Natural killer cell treated with Interleukin-12 subunit alpha and Interleukin-12 subunit beta and Interleukin-15 and Interleukin-18, amount 100 ng/mL, for 72 hours (primary cell): Measurements from ENCODE around the gene OTOS. TPM values are rescaled to one million over a fixed set of nuclear protein-coding genes. Genes with fewer than 3 reads are reported as not detected.
A peak's percentile ranks its signal among the peaks of the same experiment; 100 is the strongest.

Experiments
- ATAC-seq, 2 donors: fragments of 150-1000 bp; cut with Tn5 transposase in 1 of 2; sonication (Bioruptor Pico), chemical (Tn5 transposase) in 1 of 2; 2 replicates each; pipeline ENCODE4 v1.10.0; 2021
- DNase-seq: peaks from one replicate; pipeline ENCODE4 v3.0.0; 2022; ENCODE audit warnings: low spot score
- H3K27ac Mint-ChIP-seq, 2 donors: 1 replicate in 1 of 2; 2 replicates in 1 of 2; pipeline ENCODE4 v1.8.0; 2022; ENCODE audit warnings: mixed read lengths in 2 of 2, mild to moderate bottlenecking in 1 of 2, moderate library complexity in 1 of 2
- H3K27me3 Mint-ChIP-seq, 2 donors: 1 replicate in 1 of 2; 2 replicates in 1 of 2; pipeline ENCODE4 v1.8.0; 2022; ENCODE audit warnings: mixed read lengths in 2 of 2
- H3K36me3 Mint-ChIP-seq: one replicate; pipeline ENCODE4 v1.8.0; 2022; ENCODE audit warnings: mixed read lengths
- H3K4me1 Mint-ChIP-seq, 2 donors: 1 replicate in 1 of 2; 2 replicates in 1 of 2; pipeline ENCODE4 v1.8.0; 2022; ENCODE audit warnings: low read depth in 2 of 2, mixed read lengths in 2 of 2, mild to moderate bottlenecking in 1 of 2
- H3K4me3 Mint-ChIP-seq: one replicate; pipeline ENCODE4 v1.8.0; 2022; ENCODE audit warnings: mixed read lengths
- H3K9me3 Mint-ChIP-seq: 2 replicates; pipeline ENCODE4 v1.8.0; 2022; ENCODE audit warnings: mixed read lengths
- total RNA-seq, 2 donors: library from RNA; stranded (reverse); gene quantifications; one replicate each; pipeline ENCODE4 v1.2.3, GENCODE V29; 2022

The OTOS gene
- total RNA-seq, 2 donors from 2014 or later: not detected

GRCh38 chr2:240174496-240174895 lies 34.0 kb upstream of the OTOS start:
- no peaks in the 10 kb centered on the region for H3K4me1 Mint-ChIP-seq
- H3K36me3 Mint-ChIP-seq: no peaks in the 10 kb centered on the region
- peaks cover 17 to 39% of the 10 kb centered on the region in 2 donors for H3K27me3 Mint-ChIP-seq
- no peak for ATAC-seq
- DNase-seq: peak; percentile 0
- no peaks in the 10 kb centered on the region for H3K9me3 Mint-ChIP-seq
- H3K27ac Mint-ChIP-seq: no peak overlapping the region
- H3K4me3 Mint-ChIP-seq: no peak overlapping the region

GRCh38 chr2:240172071-240172895 lies 31.8 kb upstream of the OTOS start:
- DNase-seq (peak; percentile 41), ATAC-seq (no peak)
- Mint-ChIP-seq H3K4me1 (no peaks in the 10 kb centered on the region), H3K27ac (no peak overlapping the region), H3K9me3 (no peaks in the 10 kb centered on the region), H3K36me3 (no peaks in the 10 kb centered on the region), H3K27me3 (peaks cover 14 to 33% of the 10 kb centered on the region in 2 donors), H3K4me3 (no peak overlapping the region)

- no peak overlapping the region for H3K4me3 Mint-ChIP-seq
- H3K9me3 Mint-ChIP-seq: no peaks in the 10 kb centered on the region
- no peak for ATAC-seq
- no peaks in the 10 kb centered on the region for H3K36me3 Mint-ChIP-seq
- H3K27me3 Mint-ChIP-seq: peaks cover 7 to 20% of the 10 kb centered on the region in 2 donors
- DNase-seq: peak; percentile 8
- no peaks in the 10 kb centered on the region for H3K4me1 Mint-ChIP-seq
- H3K27ac Mint-ChIP-seq: no peak overlapping the region
Measured at GRCh38 chr2:240170883-240171282, 30.4 kb upstream of the OTOS start.

DNA sequence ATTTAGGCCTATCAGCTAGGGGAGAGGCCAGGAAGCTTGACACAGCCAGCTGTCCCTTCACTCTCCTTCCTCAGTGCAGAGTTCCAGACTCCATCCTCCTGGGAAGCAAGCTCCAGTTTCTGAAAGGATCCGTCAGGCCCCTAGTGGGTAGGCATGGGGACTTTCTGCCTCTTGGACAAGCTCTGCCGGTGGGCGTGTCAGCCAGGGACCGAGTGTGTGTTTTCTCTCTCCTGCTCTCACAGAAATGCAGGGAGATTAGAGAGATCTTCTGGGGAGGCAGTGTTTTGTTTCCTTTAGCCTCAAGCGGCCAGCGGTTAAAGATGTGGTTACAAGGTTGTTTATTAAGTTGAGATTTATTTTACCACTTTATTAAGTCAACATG lies 29.9 kb upstream of the OTOS start:
- Mint-ChIP-seq H3K27me3 (peaks cover 5 to 15% of the 10 kb centered on the region in 2 donors), H3K36me3 (no peaks in the 10 kb centered on the region), H3K4me1 (no peaks in the 10 kb centered on the region), H3K4me3 (no peak overlapping the region), H3K9me3 (no peaks in the 10 kb centered on the region), H3K27ac (no peak overlapping the region)
- DNase-seq: no peak
- no peak for ATAC-seq

GRCh38 chr2:240169486-240170353 lies 29.3 kb upstream of the OTOS start:
- ATAC-seq: no peak
- no peaks in the 10 kb centered on the region for H3K9me3 Mint-ChIP-seq

DNA sequence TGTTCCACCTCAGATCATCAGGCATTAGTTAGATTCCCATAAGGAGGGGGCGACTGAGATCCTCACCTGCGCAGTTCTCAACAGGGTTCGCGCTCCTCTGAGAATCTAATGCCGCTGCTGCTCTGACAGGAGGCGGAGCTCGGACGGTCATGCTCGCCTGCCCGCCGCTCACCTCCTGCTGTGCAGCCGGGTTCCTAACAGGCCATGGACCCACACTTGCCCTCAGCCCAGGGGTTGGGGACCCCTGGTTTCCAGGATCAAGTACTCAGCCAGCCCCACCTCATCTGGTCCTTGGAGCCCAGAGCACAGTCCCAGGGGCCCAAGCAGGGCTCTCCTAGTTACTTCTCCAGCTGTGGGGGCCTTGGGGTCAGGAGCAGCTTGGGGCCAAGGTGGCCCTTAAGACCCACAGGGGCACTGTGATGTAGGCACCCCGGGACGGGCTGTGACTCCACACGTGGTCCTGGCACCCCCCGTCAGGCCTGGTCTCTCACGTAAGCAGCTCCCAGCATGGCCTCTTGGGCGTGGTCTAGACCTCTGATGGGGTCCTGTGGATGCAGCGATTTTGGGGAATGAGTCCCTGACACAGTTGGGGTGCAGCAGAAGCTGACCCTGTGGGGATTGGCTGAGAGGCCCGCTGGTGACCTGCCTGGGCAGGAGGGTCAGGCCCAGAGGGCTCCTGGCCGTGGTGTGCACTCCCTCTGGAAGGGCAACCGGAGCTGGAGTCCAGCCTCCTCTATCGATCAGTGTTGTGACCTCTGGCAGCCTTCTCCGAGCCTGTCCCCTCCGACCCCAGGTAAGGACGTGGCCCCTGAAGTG lies 28.3 kb upstream of the OTOS start:
- Mint-ChIP-seq H3K9me3 (no peaks in the 10 kb centered on the region), H3K36me3 (no peaks in the 10 kb centered on the region), H3K27me3 (peaks cover 0 to 5% of the 10 kb centered on the region in 2 donors), H3K4me1 (no peaks in the 10 kb centered on the region), H3K27ac (no peak overlapping the region), H3K4me3 (no peak overlapping the region)
- DNase-seq (peak; percentile 54), ATAC-seq (no peak)

More at GRCh38 chr2:240169486-240170353, 29.3 kb upstream of the OTOS start:
- no peaks in the 10 kb centered on the region for H3K4me1 Mint-ChIP-seq
- DNase-seq: peak; percentile 57
- H3K27me3 Mint-ChIP-seq: peaks cover 5 to 14% of the 10 kb centered on the region in 2 donors
- no peak overlapping the region for H3K27ac Mint-ChIP-seq
- no peaks in the 10 kb centered on the region for H3K36me3 Mint-ChIP-seq
- no peak overlapping the region for H3K4me3 Mint-ChIP-seq

- peaks cover 0 to 5% of the 10 kb centered on the region in 2 donors for H3K27me3 Mint-ChIP-seq
- no peaks in the 10 kb centered on the region for H3K36me3 Mint-ChIP-seq
- no peaks in the 10 kb centered on the region for H3K4me1 Mint-ChIP-seq
- DNase-seq: peak; percentile 60
- ATAC-seq: no peak
- no peak overlapping the region for H3K4me3 Mint-ChIP-seq
- no peak overlapping the region for H3K27ac Mint-ChIP-seq
- H3K9me3 Mint-ChIP-seq: no peaks in the 10 kb centered on the region
Measured at GRCh38 chr2:240168041-240168440, 27.6 kb upstream of the OTOS start.

DNA sequence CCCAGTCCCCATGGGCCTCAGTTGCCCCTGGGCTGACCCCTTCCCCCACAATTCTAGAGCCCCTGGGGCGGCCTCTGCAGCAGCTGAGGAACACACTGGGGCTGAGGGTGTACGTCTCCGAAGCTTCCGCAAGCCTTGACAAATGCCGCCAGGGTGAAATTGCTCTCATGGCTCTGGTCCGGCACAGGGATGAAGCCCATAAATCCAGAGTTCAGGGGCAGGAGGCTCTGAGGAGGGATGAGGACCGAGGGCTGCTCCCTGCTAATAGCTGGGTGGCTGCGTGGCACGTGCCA lies 27.1 kb upstream of the OTOS start:
- H3K27ac Mint-ChIP-seq: no peak overlapping the region
- peak; percentile 48 for DNase-seq
- ATAC-seq: no peak
- peaks cover 0 to 5% of the 10 kb centered on the region in 2 donors for H3K27me3 Mint-ChIP-seq
- no peak overlapping the region for H3K4me3 Mint-ChIP-seq
- H3K4me1 Mint-ChIP-seq: no peaks in the 10 kb centered on the region
- H3K36me3 Mint-ChIP-seq: no peaks in the 10 kb centered on the region
- H3K9me3 Mint-ChIP-seq: no peaks in the 10 kb centered on the region

GRCh38 chr2:240166761-240167587 lies 26.5 kb upstream of the OTOS start:
- ATAC-seq (no peak), DNase-seq (peak; percentile 54)
- H3K36me3 Mint-ChIP-seq: no peaks in the 10 kb centered on the region
- no peak overlapping the region for H3K4me3 Mint-ChIP-seq
- peaks cover 0 to 5% of the 10 kb centered on the region in 2 donors for H3K27me3 Mint-ChIP-seq
- H3K27ac Mint-ChIP-seq: no peak overlapping the region
- no peaks in the 10 kb centered on the region for H3K9me3 Mint-ChIP-seq
- H3K4me1 Mint-ChIP-seq: no peaks in the 10 kb centered on the region

GRCh38 chr2:240166191-240166590 lies 25.7 kb upstream of the OTOS start:
- Mint-ChIP-seq H3K36me3 (no peaks in the 10 kb centered on the region), H3K27ac (no peak overlapping the region), H3K9me3 (no peaks in the 10 kb centered on the region), H3K27me3 (peaks cover 0 to 2% of the 10 kb centered on the region in 2 donors), H3K4me1 (no peaks in the 10 kb centered on the region), H3K4me3 (no peak overlapping the region)
- DNase-seq: peak; percentile 35
- ATAC-seq: no peak

DNA sequence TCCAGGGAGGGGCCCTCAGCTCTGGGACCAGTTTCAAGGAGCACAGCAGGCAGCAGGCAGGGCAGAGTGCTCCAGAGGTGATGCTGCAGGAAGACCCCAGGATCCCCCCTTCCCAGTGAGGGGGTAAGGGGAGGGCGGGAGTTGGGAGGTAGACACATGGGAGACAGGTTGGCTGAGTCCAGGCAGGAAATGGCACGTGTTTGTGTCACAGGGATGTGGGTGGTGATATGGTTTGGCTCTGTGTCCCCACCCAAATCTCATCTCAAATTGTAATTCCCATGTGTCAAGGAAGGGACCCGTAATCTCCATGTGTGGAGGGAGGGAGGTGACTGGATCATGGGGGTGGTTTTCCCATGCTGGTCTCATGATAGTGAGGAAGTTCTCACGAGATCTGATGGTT lies 25.2 kb upstream of the OTOS start:
- no peak overlapping the region for H3K4me3 Mint-ChIP-seq
- H3K36me3 Mint-ChIP-seq: no peaks in the 10 kb centered on the region
- H3K9me3 Mint-ChIP-seq: no peaks in the 10 kb centered on the region
- no peak overlapping the region for H3K27ac Mint-ChIP-seq
- H3K4me1 Mint-ChIP-seq: no peaks in the 10 kb centered on the region
- no peaks in the 10 kb centered on the region for H3K27me3 Mint-ChIP-seq
- ATAC-seq (no peak), DNase-seq (peak; percentile 44)

GRCh38 chr2:240165034-240165433 lies 24.6 kb upstream of the OTOS start:
- no peaks in the 10 kb centered on the region for H3K36me3 Mint-ChIP-seq
- no peak overlapping the region for H3K27ac Mint-ChIP-seq
- H3K27me3 Mint-ChIP-seq: no peaks in the 10 kb centered on the region
- DNase-seq (peak; percentile 28), ATAC-seq (no peak)
- H3K4me3 Mint-ChIP-seq: no peak overlapping the region
- no peaks in the 10 kb centered on the region for H3K4me1 Mint-ChIP-seq
- H3K9me3 Mint-ChIP-seq: no peaks in the 10 kb centered on the region

DNA sequence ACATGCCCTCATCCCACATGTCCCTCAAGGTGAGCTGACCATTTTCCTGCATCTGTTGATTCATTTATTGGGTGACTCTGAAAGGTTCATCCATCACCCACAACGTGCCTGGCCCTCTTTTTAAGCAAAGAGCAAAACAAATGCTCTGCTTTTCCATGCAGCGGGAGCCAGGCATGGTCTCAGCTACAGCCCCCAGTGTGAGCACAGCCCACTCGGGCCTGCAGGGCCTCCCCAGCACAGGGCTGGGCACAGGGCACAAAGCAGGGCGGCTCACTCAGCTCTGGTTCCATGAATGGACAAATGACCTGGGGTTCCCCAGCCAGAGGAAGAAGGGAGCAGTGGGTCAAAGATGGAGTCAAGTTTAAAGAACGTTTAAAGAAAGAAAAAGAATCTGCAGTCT lies 24.1 kb upstream of the OTOS start:
- peak; percentile 12 for DNase-seq
- Mint-ChIP-seq H3K9me3 (no peaks in the 10 kb centered on the region), H3K4me3 (no peak overlapping the region), H3K36me3 (no peaks in the 10 kb centered on the region), H3K27ac (no peak overlapping the region), H3K27me3 (no peaks in the 10 kb centered on the region), H3K4me1 (no peaks in the 10 kb centered on the region)
- no peak for ATAC-seq
